ENCODE results near the gene SSH2.
"Not testable (repeated sequence)": the region's sequence is repeated elsewhere in the genome, so short reads cannot be mapped to it uniquely, and the experiment has no call there.

The SSH2 gene

GRCh38 chr17:29694918-29695563 lies 235.0 kb downstream of the SSH2 start:
- no peak overlapping the region for H2AFZ ChIP-seq (ENCODE audit: low read length, unreplicated experiment)
- no peak overlapping the region for H3K4me3 ChIP-seq (ENCODE audit: low read depth, low read length)
- H3K4me1 ChIP-seq (ENCODE audit: control insufficient read depth, insufficient read depth, low read length, unreplicated experiment): peaks cover 9% of the 10 kb centered on the region
- H3K27ac ChIP-seq (ENCODE audit: low read depth, low read length): no peak overlapping the region
- no peaks in the 10 kb centered on the region for H3K27me3 ChIP-seq (ENCODE audit: insufficient read depth, low read length)
- H3K79me2 ChIP-seq (ENCODE audit: control insufficient read depth, insufficient read depth, low read length, unreplicated experiment): no peaks in the 10 kb centered on the region
- no peaks in the 10 kb centered on the region for H3K36me3 ChIP-seq (ENCODE audit: insufficient read depth, low read length)

- Histone ChIP-seq H3K79me2 (ENCODE audit: control insufficient read depth, insufficient read depth, low read length, unreplicated experiment) (no peaks in the 10 kb centered on the region), H3K4me3 (ENCODE audit: low read depth, low read length) (no peak overlapping the region), H2AFZ (ENCODE audit: low read length, unreplicated experiment) (no peak overlapping the region), H3K36me3 (ENCODE audit: insufficient read depth, low read length) (no peaks in the 10 kb centered on the region), H3K4me1 (ENCODE audit: control insufficient read depth, insufficient read depth, low read length, unreplicated experiment) (peaks cover 9% of the 10 kb centered on the region), H3K27me3 (ENCODE audit: insufficient read depth, low read length) (no peaks in the 10 kb centered on the region), H3K27ac (ENCODE audit: low read depth, low read length) (no peak overlapping the region)
Measured at GRCh38 chr17:29693751-29694150, 236.3 kb downstream of the SSH2 start.

GRCh38 chr17:29687596-29687995 lies 242.4 kb downstream of the SSH2 start:
- Histone ChIP-seq H3K36me3 (ENCODE audit: insufficient read depth, low read length) (no peaks in the 10 kb centered on the region), H3K27me3 (ENCODE audit: insufficient read depth, low read length) (no peaks in the 10 kb centered on the region)

GRCh38 chr17:29686993-29687590 lies 242.9 kb downstream of the SSH2 start:
- Histone ChIP-seq H3K79me2 (ENCODE audit: control insufficient read depth, insufficient read depth, low read length, unreplicated experiment) (no peaks in the 10 kb centered on the region), H2AFZ (ENCODE audit: low read length, unreplicated experiment) (no peak overlapping the region), H3K36me3 (ENCODE audit: insufficient read depth, low read length) (no peaks in the 10 kb centered on the region), H3K4me1 (ENCODE audit: control insufficient read depth, insufficient read depth, low read length, unreplicated experiment) (peaks cover 1% of the 10 kb centered on the region), H3K27ac (ENCODE audit: low read depth, low read length) (no peak overlapping the region), H3K27me3 (ENCODE audit: insufficient read depth, low read length) (no peaks in the 10 kb centered on the region), H3K4me3 (ENCODE audit: low read depth, low read length) (no peak overlapping the region)

More at GRCh38 chr17:29687596-29687995, 242.4 kb downstream of the SSH2 start:
- Histone ChIP-seq H3K4me1 (ENCODE audit: control insufficient read depth, insufficient read depth, low read length, unreplicated experiment) (peaks cover 6% of the 10 kb centered on the region), H3K79me2 (ENCODE audit: control insufficient read depth, insufficient read depth, low read length, unreplicated experiment) (no peaks in the 10 kb centered on the region), H2AFZ (ENCODE audit: low read length, unreplicated experiment) (no peak overlapping the region), H3K4me3 (ENCODE audit: low read depth, low read length) (no peak overlapping the region), H3K27ac (ENCODE audit: low read depth, low read length) (no peak overlapping the region)

GRCh38 chr17:29683481-29683880 lies 246.5 kb downstream of the SSH2 start:
- Histone ChIP-seq H3K4me3 (ENCODE audit: low read depth, low read length) (no peak overlapping the region), H3K79me2 (ENCODE audit: control insufficient read depth, insufficient read depth, low read length, unreplicated experiment) (no peaks in the 10 kb centered on the region), H3K27ac (ENCODE audit: low read depth, low read length) (no peak overlapping the region), H3K27me3 (ENCODE audit: insufficient read depth, low read length) (no peaks in the 10 kb centered on the region), H3K4me1 (ENCODE audit: control insufficient read depth, insufficient read depth, low read length, unreplicated experiment) (peaks cover 7% of the 10 kb centered on the region), H2AFZ (ENCODE audit: low read length, unreplicated experiment) (no peak overlapping the region), H3K36me3 (ENCODE audit: insufficient read depth, low read length) (no peaks in the 10 kb centered on the region)

- Histone ChIP-seq H3K36me3 (ENCODE audit: insufficient read depth, low read length) (no peaks in the 10 kb centered on the region), H3K27me3 (ENCODE audit: insufficient read depth, low read length) (no peaks in the 10 kb centered on the region), H3K27ac (ENCODE audit: low read depth, low read length) (no peak overlapping the region), H2AFZ (ENCODE audit: low read length, unreplicated experiment) (no peak overlapping the region), H3K4me1 (ENCODE audit: control insufficient read depth, insufficient read depth, low read length, unreplicated experiment) (peaks cover 7% of the 10 kb centered on the region), H3K4me3 (ENCODE audit: low read depth, low read length) (no peak overlapping the region), H3K79me2 (ENCODE audit: control insufficient read depth, insufficient read depth, low read length, unreplicated experiment) (no peaks in the 10 kb centered on the region)
Measured at GRCh38 chr17:29682987-29683386, 247.0 kb downstream of the SSH2 start.

- Histone ChIP-seq H3K27ac (ENCODE audit: low read depth, low read length) (no peak overlapping the region), H3K27me3 (ENCODE audit: insufficient read depth, low read length) (no peaks in the 10 kb centered on the region), H3K36me3 (ENCODE audit: insufficient read depth, low read length) (no peaks in the 10 kb centered on the region), H3K4me1 (ENCODE audit: control insufficient read depth, insufficient read depth, low read length, unreplicated experiment) (peaks cover 14% of the 10 kb centered on the region), H3K79me2 (ENCODE audit: control insufficient read depth, insufficient read depth, low read length, unreplicated experiment) (no peaks in the 10 kb centered on the region), H3K4me3 (ENCODE audit: low read depth, low read length) (no peak overlapping the region), H2AFZ (ENCODE audit: low read length, unreplicated experiment) (no peak overlapping the region)
Measured at GRCh38 chr17:29682054-29682453, 248.0 kb downstream of the SSH2 start.

GRCh38 chr17:29677824-29678223 lies 252.2 kb downstream of the SSH2 start:
- no peak overlapping the region for H3K4me3 ChIP-seq (ENCODE audit: low read depth, low read length)
- peaks cover 21% of the 10 kb centered on the region for H3K4me1 ChIP-seq (ENCODE audit: control insufficient read depth, insufficient read depth, low read length, unreplicated experiment)
- no peaks in the 10 kb centered on the region for H3K79me2 ChIP-seq (ENCODE audit: control insufficient read depth, insufficient read depth, low read length, unreplicated experiment)
- peaks cover 8% of the 10 kb centered on the region for H3K36me3 ChIP-seq (ENCODE audit: insufficient read depth, low read length)
- H3K27me3 ChIP-seq (ENCODE audit: insufficient read depth, low read length): no peaks in the 10 kb centered on the region
- no peak overlapping the region for H2AFZ ChIP-seq (ENCODE audit: low read length, unreplicated experiment)
- peak overlapping the region; percentile 69 for H3K27ac ChIP-seq (ENCODE audit: low read depth, low read length)

- peaks cover 8% of the 10 kb centered on the region for H3K36me3 ChIP-seq (ENCODE audit: insufficient read depth, low read length)
- peaks cover 21% of the 10 kb centered on the region for H3K4me1 ChIP-seq (ENCODE audit: control insufficient read depth, insufficient read depth, low read length, unreplicated experiment)
- no peak overlapping the region for H3K4me3 ChIP-seq (ENCODE audit: low read depth, low read length)
- peak overlapping the region; percentile 69 for H3K27ac ChIP-seq (ENCODE audit: low read depth, low read length)
- H3K27me3 ChIP-seq (ENCODE audit: insufficient read depth, low read length): no peaks in the 10 kb centered on the region
- H3K79me2 ChIP-seq (ENCODE audit: control insufficient read depth, insufficient read depth, low read length, unreplicated experiment): no peaks in the 10 kb centered on the region
- no peak overlapping the region for H2AFZ ChIP-seq (ENCODE audit: low read length, unreplicated experiment)
Measured at GRCh38 chr17:29677221-29677791, 252.7 kb downstream of the SSH2 start.

- H3K27ac ChIP-seq (ENCODE audit: low read depth, low read length); H2AFZ ChIP-seq (ENCODE audit: low read length, unreplicated experiment); H3K79me2 ChIP-seq (ENCODE audit: control insufficient read depth, insufficient read depth, low read length, unreplicated experiment); H3K4me3 ChIP-seq (ENCODE audit: low read depth, low read length); H3K27me3 ChIP-seq (ENCODE audit: insufficient read depth, low read length): not testable (repeated sequence)
- Histone ChIP-seq H3K36me3 (ENCODE audit: insufficient read depth, low read length) (peaks cover 16% of the 10 kb centered on the region), H3K4me1 (ENCODE audit: control insufficient read depth, insufficient read depth, low read length, unreplicated experiment) (peaks cover 17% of the 10 kb centered on the region)
Measured at GRCh38 chr17:29675961-29676360, 254.1 kb downstream of the SSH2 start.

- Histone ChIP-seq H3K27ac (ENCODE audit: low read depth, low read length) (no peak overlapping the region), H2AFZ (ENCODE audit: low read length, unreplicated experiment) (no peak overlapping the region), H3K79me2 (ENCODE audit: control insufficient read depth, insufficient read depth, low read length, unreplicated experiment) (no peaks in the 10 kb centered on the region), H3K4me1 (ENCODE audit: control insufficient read depth, insufficient read depth, low read length, unreplicated experiment) (peaks cover 14% of the 10 kb centered on the region), H3K4me3 (ENCODE audit: low read depth, low read length) (no peak overlapping the region), H3K36me3 (ENCODE audit: insufficient read depth, low read length) (peaks cover 16% of the 10 kb centered on the region), H3K27me3 (ENCODE audit: insufficient read depth, low read length) (no peaks in the 10 kb centered on the region)
Measured at GRCh38 chr17:29674281-29674680, 255.7 kb downstream of the SSH2 start.

All from ACC112 (cell line).